ENCODE data around the gene SHISA9.

GRCh38 chr16:12879812-12880211 is 21.6 kb upstream of the SHISA9 start:
- TF ChIP-seq CTCF (IDR thresholded peaks at IDR 0.05) (no peak), REST (IDR thresholded peaks at IDR 0.05; ENCODE audit: low read depth, low read length) (no peak), JUND (IDR thresholded peaks at IDR 0.05) (no peak), FOSL2 (IDR thresholded peaks at IDR 0.05; ENCODE audit: borderline replicate concordance, low read depth) (no peak), EZH2phosphoT487 (IDR thresholded peaks at IDR 0.05; ENCODE audit: borderline replicate concordance, low read depth) (no peak), GABPA (IDR thresholded peaks at IDR 0.05; ENCODE audit: low read depth) (no peak), TCF12 (IDR thresholded peaks at IDR 0.05) (no peak), EP300 (IDR thresholded peaks at IDR 0.05; ENCODE audit: borderline replicate concordance in 1 of 2, low read depth in 1 of 2, low read length in 1 of 2) (no peak)

Measured in SK-N-SH (cell line).